HL-60 (cell line): ENCODE results near the gene TTC23L.

Experiments used
- CTCF ChIP-seq: IDR thresholded peaks from one replicate; pipeline ENCODE4 v1.5.1; 2011; ENCODE audit warnings: low read length, control low read depth, inconsistent platforms; ENCODE audit not compliant: insufficient read depth
- POLR2AphosphoS5 ChIP-seq: IDR thresholded peaks from 2 replicates; pipeline ENCODE4 v1.6.1; 2012; ENCODE audit warnings: low read depth
- SPI1 ChIP-seq: IDR thresholded peaks from 2 replicates; pipeline ENCODE4 v1.6.1; 2012; ENCODE audit warnings: low read depth, mild to moderate bottlenecking, borderline replicate concordance

GRCh38 chr5:34833976-34834793, 4.8 kb upstream of the TTC23L start:
- TF ChIP-seq CTCF (no peak), SPI1 (no peak), POLR2AphosphoS5 (no peak)
